Measurements from ENCODE around the gene ARSB. TPM values are rescaled to one million over a fixed set of nuclear protein-coding genes. Genes with fewer than 3 reads are reported as not detected.

Gene ARSB
- total RNA-seq, 1 donor from 2014 or later = 14.6 TPM

DNA sequence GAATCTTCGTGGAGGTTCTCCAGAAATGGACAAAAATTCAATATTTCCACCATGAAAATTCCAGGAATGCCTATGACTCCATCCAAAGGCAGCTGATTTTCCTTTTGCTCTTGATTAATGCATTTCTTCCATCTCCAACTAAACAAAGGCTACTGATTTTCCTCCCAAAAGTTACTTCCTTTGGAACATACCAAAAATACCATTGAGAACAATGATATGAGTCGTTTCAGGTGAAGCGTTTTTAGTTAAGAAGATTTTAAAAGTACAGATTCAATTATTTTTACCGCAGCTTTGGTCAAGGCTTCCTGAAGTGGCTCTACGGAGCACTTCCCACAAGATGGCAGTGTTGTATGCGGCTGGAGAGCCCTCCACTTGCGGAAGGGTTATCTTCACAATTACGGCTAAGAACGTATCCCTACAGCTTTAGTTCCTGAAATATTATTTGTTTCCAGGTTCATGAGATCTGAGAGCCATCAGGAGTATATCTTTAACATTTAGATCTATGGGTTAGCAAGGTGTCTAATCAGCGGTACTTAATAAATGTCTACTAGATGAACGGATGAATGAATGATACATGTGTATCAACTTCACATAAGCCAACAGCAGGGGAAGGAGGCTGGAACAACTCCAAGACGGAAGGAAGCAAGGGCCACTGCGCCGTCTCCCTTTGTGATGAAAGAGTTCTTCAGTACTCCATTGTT lies 35.9 kb upstream of the ARSB start:
- no peak overlapping the region for H3K9ac ChIP-seq (ENCODE audit: low read depth in 1 of 3, low read length in 3 of 3)
- H3K4me1 ChIP-seq (ENCODE audit: control insufficient read depth in 3 of 3, insufficient read depth in 3 of 3, low read length in 3 of 3) = peaks cover 0 to 4% (median 3%) of the 10 kb centered on the region in 3 donors
- H3K27ac ChIP-seq (ENCODE audit: low read depth, low read length) = no peak overlapping the region
- H3K36me3 ChIP-seq (ENCODE audit: control insufficient read depth in 3 of 3, insufficient read depth in 3 of 3, low read length in 3 of 3) = no peaks in the 10 kb centered on the region
- peak overlapping the region in 2 of 3 donors; percentile 27 to 48 for H3K4me3 ChIP-seq (ENCODE audit: low read length in 3 of 3)
- H3K9me3 ChIP-seq (ENCODE audit: control insufficient read depth in 3 of 3, low read length in 3 of 3) = no peaks in the 10 kb centered on the region
- H3K27me3 ChIP-seq (ENCODE audit: control insufficient read depth in 3 of 3, insufficient read depth in 3 of 3, low read length in 3 of 3) = no peaks in the 10 kb centered on the region

- Histone ChIP-seq H3K4me1 (ENCODE audit: control insufficient read depth in 3 of 3, insufficient read depth in 3 of 3, low read length in 3 of 3) (no peaks in the 10 kb centered on the region), H3K9ac (ENCODE audit: low read depth in 1 of 3, low read length in 3 of 3) (no peak overlapping the region), H3K36me3 (ENCODE audit: control insufficient read depth in 3 of 3, insufficient read depth in 3 of 3, low read length in 3 of 3) (no peaks in the 10 kb centered on the region), H3K27me3 (ENCODE audit: control insufficient read depth in 3 of 3, insufficient read depth in 3 of 3, low read length in 3 of 3) (no peaks in the 10 kb centered on the region), H3K9me3 (ENCODE audit: control insufficient read depth in 3 of 3, low read length in 3 of 3) (no peaks in the 10 kb centered on the region), H3K27ac (ENCODE audit: low read depth, low read length) (no peak overlapping the region), H3K4me3 (ENCODE audit: low read length in 3 of 3) (no peak overlapping the region)
These were observed 29.5 kb upstream of the ARSB start for GRCh38 chr5:79014631-79015030.

DNA sequence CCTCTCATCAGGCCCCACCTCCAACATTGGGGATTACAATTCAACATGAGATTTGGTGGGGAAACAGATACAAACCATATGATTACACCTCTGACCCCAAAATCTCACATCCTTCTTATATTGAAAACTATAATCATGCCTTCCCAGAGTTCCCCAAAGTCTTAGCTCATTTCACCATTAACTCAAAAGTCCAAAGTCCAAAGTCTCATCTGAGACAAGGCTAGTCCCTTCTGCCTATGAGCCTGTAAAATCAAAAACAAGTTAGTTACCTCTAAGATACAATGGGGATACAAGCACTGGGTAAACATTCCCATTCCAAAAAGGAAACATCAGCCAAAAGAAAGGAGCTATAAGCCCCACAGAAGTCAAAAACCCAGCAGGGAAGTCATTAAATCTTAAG lies 26.8 kb upstream of the ARSB start:
- no peaks in the 10 kb centered on the region for H3K4me1 ChIP-seq (ENCODE audit: control insufficient read depth in 3 of 3, insufficient read depth in 3 of 3, low read length in 3 of 3)
- no peak overlapping the region for H3K27ac ChIP-seq (ENCODE audit: low read depth, low read length)
- no peaks in the 10 kb centered on the region for H3K9me3 ChIP-seq (ENCODE audit: control insufficient read depth in 3 of 3, low read length in 3 of 3)
- no peak overlapping the region for H3K4me3 ChIP-seq (ENCODE audit: low read length in 3 of 3)
- no peak overlapping the region for H3K9ac ChIP-seq (ENCODE audit: low read depth in 1 of 3, low read length in 3 of 3)
- H3K27me3 ChIP-seq (ENCODE audit: control insufficient read depth in 3 of 3, insufficient read depth in 3 of 3, low read length in 3 of 3) = no peaks in the 10 kb centered on the region
- no peaks in the 10 kb centered on the region for H3K36me3 ChIP-seq (ENCODE audit: control insufficient read depth in 3 of 3, insufficient read depth in 3 of 3, low read length in 3 of 3)

- H3K4me3 ChIP-seq (ENCODE audit: low read length in 3 of 3) = no peak overlapping the region
- H3K27ac ChIP-seq (ENCODE audit: low read depth, low read length) = no peak overlapping the region
- no peaks in the 10 kb centered on the region for H3K27me3 ChIP-seq (ENCODE audit: control insufficient read depth in 3 of 3, insufficient read depth in 3 of 3, low read length in 3 of 3)
- H3K36me3 ChIP-seq (ENCODE audit: control insufficient read depth in 3 of 3, insufficient read depth in 3 of 3, low read length in 3 of 3) = no peaks in the 10 kb centered on the region
- no peaks in the 10 kb centered on the region for H3K9me3 ChIP-seq (ENCODE audit: control insufficient read depth in 3 of 3, low read length in 3 of 3)
- no peaks in the 10 kb centered on the region for H3K4me1 ChIP-seq (ENCODE audit: control insufficient read depth in 3 of 3, insufficient read depth in 3 of 3, low read length in 3 of 3)
- no peak overlapping the region for H3K9ac ChIP-seq (ENCODE audit: low read depth in 1 of 3, low read length in 3 of 3)
These were observed 26.2 kb upstream of the ARSB start for GRCh38 chr5:79011219-79011836.

DNA sequence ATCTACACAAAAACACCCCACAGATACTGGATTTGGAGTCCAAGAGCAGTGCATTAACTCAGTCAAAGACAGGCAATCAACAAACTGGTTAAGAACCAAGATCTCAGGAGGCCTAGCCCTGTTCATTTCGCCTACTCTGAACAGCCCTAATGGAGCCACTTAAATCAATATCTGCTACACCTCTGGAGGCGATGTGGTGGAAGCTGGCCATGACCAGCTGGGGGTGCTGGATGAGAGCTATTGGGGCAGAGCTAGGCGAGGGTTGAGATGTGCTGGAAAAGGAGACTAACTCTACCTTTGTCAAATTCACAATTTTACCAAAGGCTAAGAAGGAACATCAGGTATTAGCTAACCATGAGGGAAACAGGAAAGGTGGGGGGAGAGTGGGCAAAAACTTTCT lies 23.3 kb upstream of the ARSB start:
- Histone ChIP-seq H3K9ac (ENCODE audit: low read depth in 1 of 3, low read length in 3 of 3) (no peak overlapping the region), H3K4me1 (ENCODE audit: control insufficient read depth in 3 of 3, insufficient read depth in 3 of 3, low read length in 3 of 3) (no peaks in the 10 kb centered on the region), H3K4me3 (ENCODE audit: low read length in 3 of 3) (no peak overlapping the region), H3K27ac (ENCODE audit: low read depth, low read length) (no peak overlapping the region), H3K36me3 (ENCODE audit: control insufficient read depth in 3 of 3, insufficient read depth in 3 of 3, low read length in 3 of 3) (no peaks in the 10 kb centered on the region), H3K27me3 (ENCODE audit: control insufficient read depth in 3 of 3, insufficient read depth in 3 of 3, low read length in 3 of 3) (no peaks in the 10 kb centered on the region), H3K9me3 (ENCODE audit: control insufficient read depth in 3 of 3, low read length in 3 of 3) (no peaks in the 10 kb centered on the region)

GRCh38 chr5:79007872-79008271 lies 22.8 kb upstream of the ARSB start:
- H3K9ac ChIP-seq (ENCODE audit: low read depth in 1 of 3, low read length in 3 of 3) = no peak overlapping the region
- H3K36me3 ChIP-seq (ENCODE audit: control insufficient read depth in 3 of 3, insufficient read depth in 3 of 3, low read length in 3 of 3) = no peaks in the 10 kb centered on the region
- no peak overlapping the region for H3K4me3 ChIP-seq (ENCODE audit: low read length in 3 of 3)
- no peak overlapping the region for H3K27ac ChIP-seq (ENCODE audit: low read depth, low read length)
- H3K4me1 ChIP-seq (ENCODE audit: control insufficient read depth in 3 of 3, insufficient read depth in 3 of 3, low read length in 3 of 3) = no peaks in the 10 kb centered on the region
- H3K9me3 ChIP-seq (ENCODE audit: control insufficient read depth in 3 of 3, low read length in 3 of 3) = no peaks in the 10 kb centered on the region
- no peaks in the 10 kb centered on the region for H3K27me3 ChIP-seq (ENCODE audit: control insufficient read depth in 3 of 3, insufficient read depth in 3 of 3, low read length in 3 of 3)

DNA sequence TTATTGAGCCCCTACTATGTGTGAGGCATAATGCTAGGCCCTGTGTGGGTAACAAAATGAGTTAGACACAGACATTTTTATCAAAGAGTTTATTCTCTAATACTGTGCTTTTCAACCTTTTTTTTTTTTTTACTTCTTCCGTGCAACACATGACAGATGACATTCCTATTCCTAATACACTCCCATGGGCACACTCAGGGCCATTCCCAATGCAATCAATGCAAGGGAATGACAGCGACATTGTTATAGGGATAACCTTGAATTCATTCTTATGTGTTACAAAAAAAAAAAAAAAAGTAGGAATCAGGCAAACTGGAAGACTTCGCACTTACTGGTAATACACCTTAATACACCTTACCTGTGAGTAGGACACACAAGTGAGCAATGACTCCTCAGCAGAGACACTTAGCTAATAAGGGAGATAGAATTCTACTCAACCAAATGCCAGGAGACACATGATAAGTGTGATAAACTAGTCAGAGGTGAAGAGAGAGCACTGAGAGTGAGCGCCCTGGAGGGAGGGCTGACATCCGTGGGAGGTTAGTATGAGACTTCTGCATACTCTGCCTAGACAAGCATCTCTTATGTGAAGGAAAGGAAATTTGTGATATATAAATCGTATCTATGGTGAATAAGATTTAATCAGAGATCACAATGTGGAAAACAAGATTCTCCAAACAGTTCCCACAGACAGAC lies 21.0 kb upstream of the ARSB start:
- no peak overlapping the region for H3K4me3 ChIP-seq (ENCODE audit: low read length in 3 of 3)
- H3K27me3 ChIP-seq (ENCODE audit: control insufficient read depth in 3 of 3, insufficient read depth in 3 of 3, low read length in 3 of 3) = no peaks in the 10 kb centered on the region
- H3K4me1 ChIP-seq (ENCODE audit: control insufficient read depth in 3 of 3, insufficient read depth in 3 of 3, low read length in 3 of 3) = no peaks in the 10 kb centered on the region
- no peaks in the 10 kb centered on the region for H3K36me3 ChIP-seq (ENCODE audit: control insufficient read depth in 3 of 3, insufficient read depth in 3 of 3, low read length in 3 of 3)
- H3K9me3 ChIP-seq (ENCODE audit: control insufficient read depth in 3 of 3, low read length in 3 of 3) = no peaks in the 10 kb centered on the region
- H3K27ac ChIP-seq (ENCODE audit: low read depth, low read length) = no peak overlapping the region
- no peak overlapping the region for H3K9ac ChIP-seq (ENCODE audit: low read depth in 1 of 3, low read length in 3 of 3)

DNA sequence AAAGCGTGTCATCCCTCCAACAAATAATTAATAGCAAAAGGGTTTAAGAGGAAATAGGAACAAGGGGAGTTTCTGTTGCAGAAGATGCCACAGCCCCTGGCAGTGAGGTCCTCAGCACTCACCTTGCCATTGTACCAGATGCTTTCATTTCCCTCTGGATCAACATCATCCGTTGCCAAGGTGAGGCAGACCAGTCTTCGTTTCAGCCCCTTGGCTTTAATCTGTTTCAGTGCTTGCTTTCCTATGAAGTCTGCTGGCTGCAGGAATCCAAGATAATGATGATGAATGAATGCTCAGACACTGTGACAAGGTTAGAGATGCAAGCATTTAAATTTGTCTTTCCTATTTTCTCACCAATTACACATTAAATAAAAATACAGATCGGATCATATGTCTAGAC lies 20.0 kb upstream of the ARSB start:
- no peak overlapping the region for H3K9ac ChIP-seq (ENCODE audit: low read depth in 1 of 3, low read length in 3 of 3)
- H3K4me1 ChIP-seq (ENCODE audit: control insufficient read depth in 3 of 3, insufficient read depth in 3 of 3, low read length in 3 of 3) = no peaks in the 10 kb centered on the region
- H3K9me3 ChIP-seq (ENCODE audit: control insufficient read depth in 3 of 3, low read length in 3 of 3) = no peaks in the 10 kb centered on the region
- H3K27me3 ChIP-seq (ENCODE audit: control insufficient read depth in 3 of 3, insufficient read depth in 3 of 3, low read length in 3 of 3) = no peaks in the 10 kb centered on the region
- H3K4me3 ChIP-seq (ENCODE audit: low read length in 3 of 3) = no peak overlapping the region
- H3K27ac ChIP-seq (ENCODE audit: low read depth, low read length) = no peak overlapping the region
- no peaks in the 10 kb centered on the region for H3K36me3 ChIP-seq (ENCODE audit: control insufficient read depth in 3 of 3, insufficient read depth in 3 of 3, low read length in 3 of 3)

DNA sequence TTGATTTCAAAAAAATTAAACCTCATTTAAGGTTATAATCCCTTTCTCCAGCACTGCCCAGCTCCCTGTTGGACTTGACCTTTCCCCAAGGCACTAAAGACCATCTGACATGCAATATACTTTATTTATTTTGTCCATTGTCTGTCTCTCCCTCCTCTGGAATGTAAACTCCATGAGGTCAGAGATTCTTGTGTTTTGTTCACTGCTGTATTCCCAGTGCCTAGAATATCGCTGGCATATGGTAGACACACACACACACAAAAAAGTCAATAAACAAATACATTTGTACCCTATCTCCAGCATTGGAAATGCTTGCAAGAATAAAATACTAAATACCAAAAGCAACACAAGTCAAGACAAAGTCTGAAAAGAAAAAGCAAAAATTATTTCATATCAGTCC lies 17.3 kb upstream of the ARSB start:
- Histone ChIP-seq H3K27ac (ENCODE audit: low read depth, low read length) (no peak overlapping the region), H3K36me3 (ENCODE audit: control insufficient read depth in 3 of 3, insufficient read depth in 3 of 3, low read length in 3 of 3) (no peaks in the 10 kb centered on the region)

DNA sequence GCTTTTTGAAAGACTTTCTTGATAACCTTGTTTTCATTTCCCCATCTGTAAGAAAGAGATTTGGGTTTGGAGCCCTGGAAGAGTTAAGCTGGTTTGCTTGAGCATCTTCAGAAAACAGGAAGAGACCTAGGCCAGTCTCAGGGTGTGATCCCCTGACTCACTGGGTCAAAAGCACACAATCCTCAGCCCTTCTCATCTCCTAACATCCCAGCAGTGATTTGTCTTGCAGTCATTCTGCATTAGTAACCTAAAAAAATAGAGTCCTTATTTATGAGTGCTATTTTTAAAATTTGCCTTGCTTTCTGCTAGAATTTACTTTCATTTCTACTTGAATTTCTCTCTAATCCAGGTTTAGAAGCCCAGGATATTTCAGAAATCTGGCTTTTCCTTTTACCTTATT lies 16.4 kb upstream of the ARSB start:
- H3K36me3 ChIP-seq (ENCODE audit: control insufficient read depth in 3 of 3, insufficient read depth in 3 of 3, low read length in 3 of 3) = no peaks in the 10 kb centered on the region
- no peaks in the 10 kb centered on the region for H3K9me3 ChIP-seq (ENCODE audit: control insufficient read depth in 3 of 3, low read length in 3 of 3)
- H3K27me3 ChIP-seq (ENCODE audit: control insufficient read depth in 3 of 3, insufficient read depth in 3 of 3, low read length in 3 of 3) = no peaks in the 10 kb centered on the region
- no peaks in the 10 kb centered on the region for H3K4me1 ChIP-seq (ENCODE audit: control insufficient read depth in 3 of 3, insufficient read depth in 3 of 3, low read length in 3 of 3)
- H3K4me3 ChIP-seq (ENCODE audit: low read length in 3 of 3) = no peak overlapping the region
- no peak overlapping the region for H3K9ac ChIP-seq (ENCODE audit: low read depth in 1 of 3, low read length in 3 of 3)
- no peak overlapping the region for H3K27ac ChIP-seq (ENCODE audit: low read depth, low read length)

More for the DNA sequence above, 17.3 kb upstream of the ARSB start:
- no peak overlapping the region for H3K9ac ChIP-seq (ENCODE audit: low read depth in 1 of 3, low read length in 3 of 3)
- no peaks in the 10 kb centered on the region for H3K27me3 ChIP-seq (ENCODE audit: control insufficient read depth in 3 of 3, insufficient read depth in 3 of 3, low read length in 3 of 3)
- H3K4me3 ChIP-seq (ENCODE audit: low read length in 3 of 3) = no peak overlapping the region
- no peaks in the 10 kb centered on the region for H3K4me1 ChIP-seq (ENCODE audit: control insufficient read depth in 3 of 3, insufficient read depth in 3 of 3, low read length in 3 of 3)
- no peaks in the 10 kb centered on the region for H3K9me3 ChIP-seq (ENCODE audit: control insufficient read depth in 3 of 3, low read length in 3 of 3)
